Neural cell (in vitro differentiated cells): ENCODE data around the gene TANGO6.

Source experiments
- CTCF ChIP-seq: fragments of 450-650 bp; IDR thresholded peaks from 2 replicates; pipeline ENCODE4 v1.5.1; 2014; ENCODE audit warnings: antibody characterized with exemption, mild to moderate bottlenecking, moderate library complexity; ENCODE audit not compliant: poor library complexity, severe bottlenecking
- MXI1 ChIP-seq: fragments of 450-650 bp; conservative IDR thresholded peaks from 2 replicates; pipeline ENCODE4 v1.6.1; 2014; ENCODE audit warnings: antibody characterized with exemption, mild to moderate bottlenecking; ENCODE audit not compliant: poor library complexity, severe bottlenecking

GRCh38 chr16:69085032-69085695 lies 241.8 kb downstream of the TANGO6 start:
- no peak for TF ChIP-seq MXI1
- no peak for TF ChIP-seq CTCF
